GM21717 (cell line): ENCODE data around the gene USH2A.

Experiments used
- ATAC-seq: cut with Tn5 transposase; IDR thresholded peaks from one replicate; pipeline ENCODE4 v1.9.1; 2021; ENCODE audit warnings: mild to moderate bottlenecking, moderate library complexity; ENCODE audit not compliant: unreplicated experiment

The USH2A gene

DNA sequence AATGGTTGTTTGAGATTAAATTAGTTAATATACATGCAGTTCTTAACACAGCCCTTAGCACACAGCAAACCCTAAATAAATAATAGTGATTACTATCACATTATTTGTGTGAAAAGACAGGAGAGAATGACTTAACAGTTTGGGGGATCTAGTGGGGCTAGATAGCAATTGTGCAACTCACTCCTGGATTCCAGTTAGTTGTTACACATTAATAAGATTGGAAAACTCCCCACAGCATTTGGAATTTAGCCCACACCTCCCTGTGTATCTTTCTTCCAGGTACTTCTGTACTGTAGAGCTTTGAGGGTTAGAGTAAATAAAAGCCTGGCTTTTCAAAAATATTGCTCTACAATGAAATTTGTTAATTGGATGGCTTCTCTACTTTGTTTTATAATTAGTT is 763.0 kb downstream of the USH2A start:
- ATAC-seq = no peak

DNA sequence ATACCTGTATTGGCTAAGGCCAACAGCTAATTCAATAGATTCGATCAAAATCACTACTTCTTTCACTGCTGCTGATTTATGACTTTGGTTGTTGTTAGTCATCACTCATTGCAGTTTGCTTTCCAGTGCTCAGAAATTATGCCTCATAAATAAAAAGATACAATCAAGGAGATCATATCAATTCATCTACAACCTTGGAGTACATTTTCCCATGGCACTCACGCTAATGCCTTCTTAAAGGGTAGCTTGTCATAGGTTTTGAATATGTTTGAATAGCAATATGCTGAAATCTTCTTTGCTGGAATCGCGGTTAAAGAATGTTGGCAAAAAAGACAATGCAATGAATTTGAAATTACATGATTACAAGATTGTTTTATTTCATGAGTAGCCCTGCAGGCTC is 766.2 kb downstream of the USH2A start:
- no peak for ATAC-seq

DNA sequence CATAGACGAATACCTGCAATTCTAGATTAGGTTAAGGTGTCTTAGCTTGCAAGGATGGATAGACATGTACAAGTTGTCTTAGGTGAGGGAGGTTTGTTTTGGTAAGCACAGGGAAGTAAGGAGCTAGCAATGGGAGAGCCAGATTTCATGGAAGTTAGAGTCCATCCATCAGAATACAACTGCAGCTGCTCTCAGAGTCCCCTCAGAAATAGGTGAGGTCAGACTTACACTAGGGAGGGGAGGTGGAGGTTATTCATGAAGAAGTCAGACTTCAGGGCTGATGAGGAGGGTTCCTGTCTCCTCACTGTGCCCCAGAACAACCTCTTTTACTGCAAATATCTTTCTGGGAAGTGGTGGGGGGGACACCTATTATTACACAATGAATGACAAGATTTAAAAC is 770.9 kb downstream of the USH2A start:
- no peak for ATAC-seq

DNA sequence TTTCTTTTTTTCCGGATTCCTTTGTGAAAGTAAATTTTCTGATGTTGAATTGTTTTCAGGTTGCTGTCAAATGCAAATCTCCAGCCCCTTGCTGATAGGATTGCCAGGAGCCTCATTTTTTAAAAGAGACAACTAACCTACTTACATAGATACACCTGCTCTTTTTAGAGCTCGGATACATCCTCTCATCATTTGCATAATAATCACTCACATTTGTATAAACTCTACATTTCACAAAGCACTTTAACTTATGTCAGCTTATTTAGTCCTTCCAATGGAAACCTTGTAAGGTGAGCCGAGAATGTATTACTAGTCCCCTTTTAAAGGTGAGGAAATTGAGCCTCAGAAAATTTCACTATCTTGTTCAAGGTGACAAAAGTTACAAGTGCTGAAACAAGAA is 771.4 kb downstream of the USH2A start:
- no peak for ATAC-seq

DNA sequence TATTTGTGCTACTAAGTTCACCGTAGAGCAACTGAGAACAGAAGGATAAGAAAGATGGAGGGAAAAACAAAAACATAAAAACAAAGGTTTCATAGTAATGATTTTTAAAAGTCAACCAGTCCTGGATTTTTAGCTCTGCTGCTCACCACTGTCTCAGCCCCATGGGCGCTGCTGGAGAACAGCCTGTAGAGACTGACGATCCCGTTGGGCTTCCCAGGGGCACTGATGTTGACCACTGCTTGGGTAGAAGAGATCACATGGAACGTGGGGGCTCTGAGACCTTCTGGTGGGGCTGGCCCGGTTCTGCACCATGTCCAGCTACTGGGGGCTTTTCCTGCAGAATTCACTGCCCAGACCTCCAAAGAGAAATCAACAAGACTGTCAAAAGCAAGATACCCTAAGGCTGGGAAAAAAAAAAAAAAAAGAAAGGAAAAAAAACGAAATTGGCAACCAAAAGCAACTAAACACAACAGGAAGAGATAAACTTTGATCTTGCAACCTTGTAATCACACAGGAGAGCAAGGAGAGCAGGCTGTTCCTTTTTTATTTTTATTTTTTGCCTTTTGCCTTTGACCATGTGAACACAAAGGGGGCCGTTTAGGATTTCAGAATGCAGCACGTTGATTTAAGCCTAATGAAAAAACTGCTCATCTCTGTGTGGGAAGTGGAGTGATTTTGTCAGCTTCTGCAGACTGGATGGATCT is 772.6 kb downstream of the USH2A start:
- no peak for ATAC-seq

DNA sequence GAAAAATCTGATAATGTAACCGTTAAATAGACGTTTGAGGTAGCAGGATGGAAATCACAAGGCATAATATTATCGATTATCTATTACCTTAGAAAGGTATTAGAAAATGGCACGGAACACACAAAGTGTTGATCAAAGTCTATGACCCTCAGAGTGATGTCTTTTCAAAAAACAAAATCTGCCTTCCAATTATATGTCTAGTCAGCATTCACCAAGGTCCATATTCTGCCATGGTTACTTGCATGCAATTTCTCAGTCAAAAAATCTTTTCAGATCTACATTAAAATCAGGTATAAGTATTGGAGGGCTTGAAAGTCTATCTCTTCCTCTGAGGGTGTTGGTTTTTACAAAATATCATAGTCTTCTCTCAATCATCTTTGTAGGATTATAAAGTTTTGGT is 774.3 kb downstream of the USH2A start:
- ATAC-seq = no peak

DNA sequence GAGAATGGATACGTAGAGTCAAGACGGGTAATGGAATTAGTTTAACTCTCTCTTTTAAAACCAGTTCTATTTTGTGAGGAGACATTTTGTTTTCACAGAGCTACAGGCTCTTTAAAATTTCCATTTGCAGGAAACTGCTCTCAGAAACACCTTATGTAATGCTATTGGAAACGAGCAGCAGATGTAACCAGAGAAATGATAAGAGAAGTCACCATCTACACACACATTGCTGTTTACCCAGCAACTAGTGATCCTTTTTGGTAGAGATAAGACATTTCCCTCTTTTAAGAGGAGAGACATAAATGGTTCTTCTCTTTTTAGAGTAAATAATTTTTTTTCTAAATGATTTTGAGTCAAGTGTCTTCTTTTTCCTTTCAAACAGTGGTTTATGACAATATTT is 775.5 kb downstream of the USH2A start:
- no peak for ATAC-seq

DNA sequence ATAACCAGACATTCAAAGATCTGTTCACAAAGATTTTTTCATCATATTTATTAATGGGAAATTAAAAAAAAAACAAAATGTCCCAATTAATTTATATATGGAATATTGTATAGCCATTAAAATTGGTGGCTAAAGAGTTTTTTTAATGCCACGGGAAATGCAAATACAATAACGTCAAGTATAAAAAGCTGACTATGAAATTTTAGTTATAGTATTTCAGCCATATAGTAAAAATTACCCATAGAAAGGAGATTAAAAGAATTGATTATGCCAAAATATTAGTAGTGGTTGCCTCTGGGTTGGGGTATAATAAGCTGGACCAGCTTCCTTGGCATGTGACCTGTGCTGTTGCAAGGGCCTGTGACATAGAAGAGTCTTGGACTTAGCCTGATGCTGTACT is 777.4 kb downstream of the USH2A start:
- no peak for ATAC-seq

DNA sequence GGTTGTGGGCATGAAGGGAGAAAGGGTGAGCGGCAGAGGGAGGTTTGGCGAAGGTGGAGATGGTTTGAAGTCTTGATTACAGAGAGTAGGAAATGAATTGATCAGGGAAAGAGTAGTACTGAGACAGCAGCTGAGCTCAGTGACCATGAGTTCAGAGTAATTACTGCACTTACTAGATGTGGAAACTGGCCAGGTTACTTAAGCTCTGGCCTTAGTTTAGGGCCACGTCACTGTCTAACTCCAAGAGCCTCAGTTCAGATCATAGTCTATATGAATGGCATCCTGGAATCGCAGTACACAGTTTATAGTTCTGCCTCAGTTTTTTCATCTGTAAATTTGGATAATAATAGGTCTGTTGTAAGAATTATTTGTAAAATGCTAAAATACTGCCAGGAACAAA is 778.1 kb downstream of the USH2A start:
- ATAC-seq = no peak

DNA sequence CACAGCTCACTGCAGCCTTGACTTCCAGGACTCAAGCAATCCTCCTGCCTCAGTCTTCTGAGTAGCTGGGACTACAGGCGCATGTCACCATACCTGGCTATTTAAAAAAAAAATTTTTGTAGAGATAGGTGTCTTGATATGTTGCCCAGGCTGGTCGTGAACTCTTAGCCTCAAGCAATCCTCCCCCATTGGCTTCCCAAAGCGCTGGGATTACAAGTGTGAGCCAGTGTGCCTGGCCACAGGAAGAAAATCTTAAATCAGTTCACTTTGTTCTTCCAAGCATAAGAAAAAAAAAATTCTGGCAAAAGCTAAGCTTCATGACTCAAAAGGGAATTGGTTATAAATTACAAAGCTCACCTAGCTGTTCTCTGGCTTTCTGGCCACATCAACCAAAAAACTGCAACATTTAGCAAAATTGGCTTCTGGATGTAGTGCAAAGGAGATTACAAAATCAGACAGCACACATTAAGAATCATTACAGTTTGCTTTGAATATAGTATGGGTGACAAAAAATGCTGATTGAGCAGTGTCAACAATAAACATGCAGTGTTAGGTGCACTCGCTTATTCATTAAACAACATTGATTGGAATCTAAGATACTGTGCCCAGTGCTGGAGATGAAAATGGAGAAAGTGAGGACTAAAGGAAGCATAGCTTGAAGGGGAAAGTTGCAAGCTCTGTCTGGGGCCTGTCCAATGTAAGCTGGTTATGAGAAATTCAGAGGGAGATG is 779.5 kb downstream of the USH2A start:
- ATAC-seq = no peak

DNA sequence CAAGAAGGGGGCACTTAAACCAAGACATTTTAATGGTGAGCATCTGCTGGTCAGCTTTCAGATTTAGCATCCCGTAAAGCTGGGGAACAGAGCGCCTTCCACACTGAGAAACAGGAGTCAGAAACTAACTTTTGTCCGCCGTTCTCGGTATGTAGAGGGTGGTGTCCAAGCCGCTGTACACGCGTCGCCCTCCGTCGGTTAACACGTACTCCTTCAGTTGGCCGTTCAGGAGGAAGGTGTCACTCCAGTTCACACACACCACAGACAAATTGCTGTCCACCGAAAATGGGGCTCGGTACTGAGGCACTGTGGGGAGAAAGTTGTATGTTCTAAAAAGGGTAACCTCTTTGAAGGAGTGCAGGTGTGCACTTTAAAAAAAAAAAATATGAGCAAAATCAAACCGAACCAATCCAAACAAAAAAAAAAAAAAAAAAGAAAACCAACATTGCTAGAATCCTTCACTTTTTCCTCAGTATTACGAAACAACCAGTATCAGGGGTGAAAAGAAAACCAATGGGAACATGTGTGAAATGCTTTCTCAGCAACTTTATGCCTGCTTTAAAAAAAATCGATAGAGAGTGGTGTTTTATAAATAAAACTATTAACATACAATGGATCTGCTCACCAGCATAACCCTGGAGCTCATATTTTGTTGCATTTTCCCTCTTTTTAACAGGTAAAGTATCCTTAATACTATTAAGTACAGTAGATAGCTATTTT is 782.7 kb downstream of the USH2A start:
- no peak for ATAC-seq

DNA sequence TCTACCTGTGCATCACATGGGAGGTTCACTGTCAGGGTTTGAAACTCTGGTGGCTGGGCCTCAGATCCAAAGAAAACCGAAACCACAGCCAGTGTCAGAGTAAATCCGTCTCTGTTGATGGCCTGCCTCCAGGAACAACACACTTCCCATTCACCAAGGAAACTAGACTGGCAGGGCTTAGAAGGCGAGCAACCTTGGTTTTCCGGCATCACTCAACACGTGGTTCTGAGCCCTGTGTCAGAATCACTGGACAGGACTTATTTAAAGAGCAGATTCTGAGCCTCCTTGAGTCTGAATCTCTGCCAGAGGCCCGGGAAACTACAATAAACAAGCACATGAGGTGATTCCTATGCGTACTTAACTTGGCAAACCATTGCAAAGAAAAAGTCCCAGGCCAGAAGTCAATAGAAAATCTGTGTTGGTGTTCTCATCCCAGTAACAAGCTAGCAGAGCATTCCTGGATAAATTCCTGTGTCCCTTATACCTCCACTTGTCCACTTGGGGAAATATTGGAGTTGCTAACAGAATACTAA is 786.1 kb downstream of the USH2A start:
- ATAC-seq = no peak

DNA sequence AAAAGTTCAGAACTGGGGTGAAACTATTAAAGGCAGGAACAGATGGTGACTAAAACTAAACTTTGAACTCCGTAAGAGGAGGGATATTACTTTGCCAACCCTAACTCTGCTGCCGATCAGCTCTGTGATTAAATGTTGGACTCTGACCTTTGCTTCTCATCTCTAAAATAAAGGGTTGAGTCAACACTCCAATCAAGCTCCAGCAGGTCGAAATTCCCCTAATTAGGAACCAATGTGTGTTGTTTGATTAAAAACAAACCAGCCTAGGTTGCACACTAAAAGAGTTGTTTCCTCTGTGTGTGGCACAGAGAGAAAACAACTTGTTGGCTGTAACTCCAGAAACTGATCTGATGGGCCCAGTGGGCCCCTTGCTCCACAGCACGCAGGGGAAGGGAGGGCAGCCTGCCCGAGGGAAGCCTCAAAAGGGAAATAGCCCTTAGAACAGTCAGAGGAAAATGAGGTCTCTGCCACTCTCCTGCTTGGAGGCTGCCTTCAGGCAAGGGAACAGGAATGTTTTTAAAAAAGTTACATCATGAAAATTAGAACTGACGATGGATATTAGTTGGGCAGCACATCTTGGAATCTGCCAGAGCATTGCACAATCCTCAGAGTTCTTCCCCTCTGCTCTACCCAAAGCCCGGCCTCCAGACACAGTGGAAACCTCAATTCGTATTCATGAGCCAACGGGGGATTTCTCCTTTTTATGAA is 786.8 kb downstream of the USH2A start:
- ATAC-seq = no peak

DNA sequence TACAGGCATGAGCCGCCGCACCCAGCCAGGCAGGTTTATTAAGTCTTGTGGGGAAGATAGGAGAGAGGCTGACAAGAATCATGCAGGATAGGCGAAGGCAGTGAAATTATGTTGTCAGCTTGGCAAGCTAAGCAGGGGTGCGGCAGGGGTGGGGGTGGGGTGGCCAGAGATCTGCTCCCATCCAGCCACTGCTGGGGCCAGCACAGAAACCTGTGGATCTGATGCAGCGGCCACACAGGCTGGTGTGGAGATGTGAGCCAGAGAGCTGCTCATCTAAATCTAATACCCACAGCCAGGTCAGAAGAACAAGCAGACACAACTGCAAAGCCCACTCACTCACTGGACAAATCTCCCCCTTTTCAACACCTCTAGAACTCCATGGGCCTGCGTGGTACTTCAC is 787.4 kb downstream of the USH2A start:
- ATAC-seq = no peak

DNA sequence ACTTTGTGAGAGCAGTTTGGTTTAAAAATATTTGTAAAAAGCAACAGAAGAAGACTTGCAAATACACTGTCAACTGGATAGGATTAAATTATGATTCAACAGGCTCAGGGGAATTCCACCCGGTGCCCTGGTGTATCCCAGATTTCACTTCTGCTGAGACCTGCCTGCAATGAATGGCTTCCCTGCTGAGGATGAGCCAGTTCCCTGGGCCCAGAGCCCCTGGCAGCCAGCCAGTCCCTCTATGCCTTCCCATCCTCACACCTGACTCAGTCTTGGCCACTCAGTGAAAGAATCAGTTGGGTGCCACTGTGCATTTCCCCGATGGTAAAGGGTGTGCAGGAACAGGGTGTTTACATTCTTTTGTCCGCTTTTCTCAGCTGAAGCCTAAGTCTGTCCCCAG is 791.8 kb downstream of the USH2A start:
- ATAC-seq = no peak

DNA sequence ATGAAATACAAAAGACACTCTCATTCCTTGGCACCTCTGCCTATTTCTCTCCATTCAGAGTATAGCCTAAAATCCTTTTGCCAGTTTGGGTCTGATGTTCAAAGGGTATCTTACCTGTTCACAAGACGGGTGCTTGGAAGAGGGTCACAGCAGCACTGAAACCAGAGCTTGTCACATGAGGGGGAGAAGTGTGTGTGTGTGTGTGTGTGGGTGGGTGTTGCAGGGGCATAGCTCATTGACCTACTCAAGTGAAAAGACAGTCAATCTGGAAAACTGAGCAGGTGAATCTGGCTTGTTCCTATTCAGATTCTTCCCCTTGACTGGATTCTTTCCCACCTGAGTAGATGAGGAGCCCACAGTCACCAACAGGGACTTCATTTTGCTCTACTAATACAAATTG is 792.2 kb downstream of the USH2A start:
- no peak for ATAC-seq

DNA sequence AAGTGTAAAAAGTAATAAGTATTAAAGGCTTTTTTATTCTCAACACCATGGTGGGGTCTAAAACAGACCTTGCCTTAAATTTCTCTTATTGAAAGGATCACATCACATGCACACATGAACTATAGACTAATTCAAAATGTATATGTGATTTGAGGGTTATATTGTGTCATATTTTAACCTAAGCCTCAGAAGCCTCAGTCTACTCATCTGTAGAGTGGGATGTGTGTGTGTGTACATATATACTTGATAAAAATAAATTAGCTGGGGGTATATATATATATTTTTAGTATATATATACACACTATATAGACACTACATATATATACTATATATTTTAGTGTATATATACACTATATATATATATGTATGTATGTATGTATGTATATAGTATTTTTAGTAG is 797.3 kb downstream of the USH2A start:
- no peak for ATAC-seq

DNA sequence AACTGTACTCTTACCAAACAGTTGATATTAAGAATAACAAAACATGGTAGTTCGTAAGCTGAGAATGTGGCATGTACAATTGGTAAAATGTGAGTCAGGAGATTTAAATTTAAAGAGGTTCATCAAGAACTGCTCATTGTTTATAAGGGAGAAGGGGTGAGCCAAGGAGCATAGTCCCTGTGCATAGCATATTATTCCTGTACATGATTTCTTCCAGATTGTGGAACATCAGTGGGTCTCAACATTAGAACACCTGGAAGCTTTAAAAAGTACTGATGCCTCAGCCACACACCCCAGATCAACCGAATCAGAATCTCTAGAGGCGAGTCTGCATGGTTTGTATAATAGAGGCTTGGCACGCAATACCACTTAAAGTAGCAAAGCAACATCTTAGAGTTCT is 800.1 kb downstream of the USH2A start:
- ATAC-seq = no peak

DNA sequence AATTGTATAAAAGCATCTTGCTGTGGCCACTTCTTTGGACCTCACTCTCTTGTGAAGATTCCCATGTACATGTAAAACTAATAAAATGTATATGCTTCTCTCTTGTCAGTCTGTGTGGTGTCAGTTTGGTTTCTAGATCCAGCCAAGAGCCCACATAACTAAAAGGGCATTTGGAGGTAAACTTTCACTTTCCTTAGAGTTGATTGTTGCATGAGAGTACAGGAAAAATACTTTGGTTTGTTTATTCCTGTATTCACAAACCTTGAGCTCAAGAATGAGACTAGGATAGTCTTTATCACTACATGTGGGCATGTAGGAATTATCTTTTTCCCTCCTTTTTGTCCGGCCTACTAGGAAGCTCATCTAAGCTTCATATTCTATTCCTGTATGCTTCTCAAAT is 805.3 kb downstream of the USH2A start:
- ATAC-seq = no peak

DNA sequence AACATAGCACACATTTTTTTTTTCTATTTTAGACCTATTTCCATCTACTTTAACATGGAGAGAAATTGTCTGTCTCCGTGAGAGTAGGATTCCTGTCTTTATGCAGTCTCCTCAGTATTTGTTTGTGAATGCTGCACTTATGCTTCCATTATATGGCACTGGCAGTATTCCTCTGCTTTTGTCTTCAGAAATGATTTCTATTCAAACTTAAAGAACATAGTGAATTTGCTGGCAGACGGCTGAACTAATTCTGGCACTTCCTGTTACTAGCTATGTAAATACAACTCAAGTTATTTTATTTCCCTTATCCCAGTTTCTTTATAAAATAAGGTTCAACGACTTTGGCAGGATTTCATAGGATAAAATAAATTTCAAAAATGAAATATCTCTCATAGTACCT is 810.9 kb downstream of the USH2A start:
- no peak for ATAC-seq

DNA sequence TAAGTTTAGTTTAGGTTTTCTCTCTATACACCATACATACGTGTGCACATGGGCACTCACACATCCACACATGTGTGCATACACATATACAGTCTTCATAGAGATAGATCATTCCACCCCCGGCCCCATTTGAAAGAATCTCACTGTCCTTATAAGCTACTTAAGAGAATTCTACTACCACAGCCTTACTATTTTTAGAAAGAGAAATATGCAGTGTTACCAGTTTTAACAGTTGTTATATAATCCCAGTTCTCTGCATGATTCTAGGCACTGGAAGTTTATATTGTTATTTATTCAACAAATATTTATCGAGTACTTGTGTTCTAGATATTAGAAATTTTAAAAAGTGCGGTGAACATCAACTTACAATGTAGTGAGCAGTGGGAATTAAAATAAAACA is 814.6 kb downstream of the USH2A start:
- no peak for ATAC-seq
